Psoas muscle (tissue), 8 donors: ENCODE measurements around the gene CTAGE6. TPM values are rescaled to one million over a fixed set of nuclear protein-coding genes. Genes with fewer than 3 reads are reported as not detected.
"Not testable (repeated sequence)": the region's sequence is repeated elsewhere in the genome, so short reads cannot be mapped to it uniquely, and the experiment has no call there.

ENCODE experiments used
- ATAC-seq, 4 donors: fragments of 200-7000 bp; cut with Tn5 transposase; one replicate each; pipeline ENCODE4 v1.9.1; 2020; ENCODE audit warnings: moderate library complexity in 3 of 4, mild to moderate bottlenecking in 2 of 4
- DNase-seq, 2 donors: peaks; one replicate each; pipeline ENCODE4 v3.0.0-alpha.2; 2020
- H3K27ac ChIP-seq: fragments of 200-600 bp; one replicate; pipeline ENCODE4 v1.8.0; 2022
- H3K27me3 ChIP-seq, 3 donors: fragments of 200-600 bp in 1 of 3; one replicate each; pipeline versions ENCODE4 v1.6.1 to v1.8.0; 2013 to 2022; ENCODE audit warnings: low read length in 2 of 3, mild to moderate bottlenecking in 2 of 3, moderate library complexity in 1 of 3; ENCODE audit not compliant: insufficient read depth in 3 of 3
- H3K36me3 ChIP-seq, 2 donors: fragments of 200-600 bp in 1 of 2; one replicate each; pipeline versions ENCODE4 v1.6.1 to v1.8.0; 2013 to 2022; ENCODE audit warnings: low read depth in 1 of 2, mild to moderate bottlenecking in 1 of 2, moderate library complexity in 1 of 2; ENCODE audit not compliant: insufficient read depth in 1 of 2
- H3K4me1 ChIP-seq: fragments of 200-600 bp; one replicate; pipeline ENCODE4 v1.8.0; 2022
- H3K4me3 ChIP-seq: fragments of 200-600 bp; one replicate; pipeline ENCODE4 v1.8.0; 2022; ENCODE audit warnings: mild to moderate bottlenecking
- H3K9me3 ChIP-seq: fragments of 200-600 bp; one replicate; pipeline ENCODE4 v1.8.0; 2022
- WGBS, 3 donors: extraction: QIAGEN DNeasy Blood & Tissue Kit; methylation state at CpG; one replicate each; pipeline versions ENCODE4 v1.1.6 to v1.1.7; 2013; 5-methylcytosine and 5-hydroxymethylcytosine counted together
- intact Hi-C, 2 donors: fragments of 100-400 bp; cut with DNase I; formaldehyde crosslinking; loops; one replicate each; pipeline versions ENCODE4 v1.11.0 to v1.14.2; 2022
- long read RNA-seq, 2 donors: library from polyadenylated mRNA; unstranded; transcript quantifications; one replicate each; pipeline ENCODE4 v2.0.0, GENCODE V29; 2021
- polyA plus RNA-seq, 3 donors: library from polyadenylated mRNA; stranded (reverse); fragments of 200-250 nt; gene quantifications; one replicate each; pipeline ENCODE4 v1.2.3, GENCODE V29; 2013
- total RNA-seq, 4 donors: library from RNA; stranded (reverse); fragmentation: NEBNext Ultra II Directional in 2 of 4; extraction: Animal tissue kit (Norgen Biotek cat#: 25700) in 2 of 4; gene quantifications; one replicate each; pipeline versions ENCODE4 v1.2.1 to v1.2.4, GENCODE V29; 2021 to 2023
- donor health status: healthy with polysubstance abuse.
- donor health status: DM: no; HTN: no; CAD: no; lungs with moderate emphysema.
- donor health status: Bipolar disorder and iron deficiency.
- donor health status: healthy.
- donor health status: DM: yes; HTN: yes; CAD: no.
- donor health status: DM: no; HTN: no; CAD: no.
- donor health status: DM: no; HTN: no; CAD: no.
- donor health status: DM: yes; HTN: yes; CAD: no.

Gene CTAGE6, protein sequence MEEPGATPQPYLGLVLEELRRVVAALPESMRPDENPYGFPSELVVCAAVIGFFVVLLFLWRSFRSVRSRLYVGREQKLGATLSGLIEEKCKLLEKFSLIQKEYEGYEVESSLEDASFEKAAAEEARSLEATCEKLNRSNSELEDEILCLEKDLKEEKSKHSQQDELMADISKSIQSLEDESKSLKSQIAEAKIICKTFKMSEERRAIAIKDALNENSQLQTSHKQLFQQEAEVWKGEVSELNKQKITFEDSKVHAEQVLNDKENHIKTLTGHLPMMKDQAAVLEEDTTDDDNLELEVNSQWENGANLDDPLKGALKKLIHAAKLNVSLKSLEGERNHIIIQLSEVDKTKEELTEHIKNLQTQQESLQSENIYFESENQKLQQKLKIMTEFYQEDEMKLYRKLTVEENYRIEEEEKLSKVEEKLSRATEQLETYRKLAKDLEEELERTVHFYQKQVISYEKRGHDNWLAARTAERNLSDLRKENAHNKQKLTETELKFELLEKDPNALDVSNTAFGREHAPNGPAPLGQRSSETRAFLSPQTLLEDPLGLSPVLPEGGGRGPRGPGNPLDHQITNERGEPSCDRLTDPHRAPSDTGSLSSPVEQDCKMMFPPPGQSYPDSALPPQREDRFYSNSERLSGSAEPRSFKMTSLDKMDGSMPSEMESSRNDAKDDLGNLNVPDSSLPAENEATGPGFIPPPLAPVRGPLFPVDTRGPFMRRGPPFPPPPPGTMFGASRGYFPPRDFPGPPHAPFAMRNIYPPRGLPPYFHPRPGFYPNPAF
- total RNA-seq, result not detected
- polyA plus RNA-seq, result not detected
- long read RNA-seq, donor 1, result 0 reads
- long read RNA-seq, donor 2, result 0 reads

GRCh38 chr7:143757596-143757995, at the start of gene CTAGE6:
TSS of gene CTAGE6 (minus strand) at chr7:143757696. CDS start at chr7:143757658, 38 bp downstream.
- H3K36me3 ChIP-seq, H3K4me3 ChIP-seq, intact Hi-C loops, H3K27me3 ChIP-seq, H3K4me1 ChIP-seq, H3K27ac ChIP-seq, H3K9me3 ChIP-seq, DNase-seq, ATAC-seq: not testable (repeated sequence)
- no CpG with 5 or more reads among the region's 19 CpGs for WGBS, 3 donors

DNA sequence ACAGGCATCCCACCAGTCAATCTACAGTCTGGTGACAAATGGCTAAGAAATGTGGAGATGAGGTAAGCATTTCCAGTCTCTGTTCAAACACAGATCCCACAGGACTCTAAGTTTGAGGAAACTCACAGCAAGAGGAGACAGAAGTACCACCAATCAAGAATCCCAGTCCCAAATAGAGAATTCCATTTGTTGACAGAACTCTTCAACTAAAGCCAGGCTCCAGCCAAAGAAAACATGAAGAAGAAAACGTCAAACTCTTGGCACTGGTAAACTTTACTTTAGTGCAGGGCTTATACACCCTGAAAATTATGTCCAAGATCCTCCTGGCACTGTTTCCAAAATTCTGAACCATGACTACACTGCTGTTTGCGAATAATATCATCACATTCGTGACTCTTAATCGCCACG, 49.2 kb upstream of the CTAGE6 start:
- intact Hi-C loops, H3K36me3 ChIP-seq, H3K4me1 ChIP-seq, H3K4me3 ChIP-seq, H3K27ac ChIP-seq, DNase-seq, H3K27me3 ChIP-seq, H3K9me3 ChIP-seq: not testable (repeated sequence)
- ATAC-seq, result peak; percentile 51 to 82 (median 66)
- WGBS, 3 donors, result no CpG with 5 or more reads among the region's 5 CpGs

DNA sequence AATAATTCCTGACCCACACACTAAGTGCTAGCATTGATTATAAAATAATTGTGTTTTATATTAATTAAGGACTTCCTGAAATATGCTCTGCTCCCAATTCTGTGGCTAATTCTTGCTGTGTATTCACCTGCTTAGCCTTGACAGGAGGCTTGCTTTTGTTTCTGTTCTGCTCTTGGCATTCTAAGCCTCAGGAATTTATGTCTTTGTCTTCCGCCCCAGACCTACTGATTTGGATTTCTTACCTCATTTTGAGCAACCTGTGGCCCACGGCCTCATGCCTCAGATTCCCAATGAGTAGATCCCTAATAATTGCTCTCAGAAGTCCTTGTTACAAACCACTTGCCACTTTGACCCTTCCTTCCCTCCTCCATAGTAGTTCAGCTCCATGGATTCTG, 40.4 kb upstream of the CTAGE6 start:
- H3K9me3 ChIP-seq, H3K27me3 ChIP-seq, ATAC-seq, H3K27ac ChIP-seq, intact Hi-C loops, DNase-seq, H3K4me3 ChIP-seq, H3K4me1 ChIP-seq, H3K36me3 ChIP-seq: not testable (repeated sequence)
- 71 to 90% methylated on average over 1 of the region's 2 CpGs; no CpG with 5 or more reads in 1 of the 3 donors for WGBS, 3 donors

DNA sequence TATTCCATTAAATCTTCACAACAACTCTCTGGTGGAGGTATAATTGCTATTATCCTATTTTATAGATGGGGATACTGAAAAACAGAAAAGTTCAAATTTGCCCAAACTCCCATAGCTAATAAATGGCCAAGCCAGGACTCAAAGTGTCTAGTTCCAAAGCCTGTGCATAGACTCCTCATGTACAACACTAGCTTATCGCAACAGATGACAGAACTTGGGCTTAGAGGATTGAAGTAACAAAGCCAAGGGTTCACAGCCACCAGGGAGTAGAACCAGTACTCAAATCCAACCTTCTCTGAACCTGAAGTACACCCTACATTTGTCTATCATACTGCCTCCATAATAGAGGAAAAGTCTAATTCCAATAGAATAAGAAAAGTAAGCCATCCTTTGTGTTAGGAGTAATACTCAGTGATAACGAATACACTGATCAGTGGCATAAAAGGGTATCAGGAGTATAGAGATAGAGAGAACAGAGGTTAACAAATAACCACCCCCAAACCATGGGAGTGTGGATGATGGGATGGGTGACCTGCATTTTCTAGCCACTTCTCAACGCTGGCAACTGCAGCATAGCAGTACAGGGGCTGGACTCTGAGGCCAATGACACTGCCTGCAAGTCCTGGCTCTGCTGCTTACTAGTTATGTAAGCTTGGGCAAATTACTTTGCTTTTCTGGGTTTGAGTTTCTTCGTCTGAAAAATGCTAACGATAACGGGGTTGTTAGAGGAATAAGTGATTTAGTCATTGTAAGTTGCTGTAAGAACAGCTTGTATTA, 39.8 kb upstream of the CTAGE6 start:
- DNase-seq, result peak; percentile 12 to 53
- ATAC-seq, H3K4me3 ChIP-seq, H3K36me3 ChIP-seq, H3K4me1 ChIP-seq, H3K27ac ChIP-seq, H3K9me3 ChIP-seq, H3K27me3 ChIP-seq, intact Hi-C loops: not testable (repeated sequence)
- WGBS, 3 donors, result 45 to 62% (median 60%) methylated on average over 1 to 4 of the region's 6 CpGs

DNA sequence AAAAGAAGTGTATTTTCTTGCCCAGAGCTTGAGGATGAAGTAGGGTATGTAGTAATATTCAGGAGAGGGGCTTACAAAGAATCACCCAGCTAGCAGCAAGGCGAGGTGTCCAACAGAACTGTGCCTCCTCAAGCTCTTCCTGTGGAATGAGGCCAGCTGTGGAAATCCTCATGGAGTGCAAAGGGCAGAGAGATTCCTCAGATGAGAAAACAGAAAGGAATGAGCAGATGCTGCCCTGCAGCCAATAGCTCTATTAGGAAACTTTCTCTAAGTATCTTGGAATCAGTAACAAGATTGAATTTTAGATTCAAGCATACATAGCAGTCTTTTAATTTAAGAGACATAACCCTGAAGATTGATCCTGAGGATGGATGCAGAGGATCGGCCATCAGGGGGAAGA, 38.2 kb upstream of the CTAGE6 start:
- H3K4me3 ChIP-seq, ATAC-seq, H3K27me3 ChIP-seq, H3K9me3 ChIP-seq, H3K4me1 ChIP-seq, intact Hi-C loops, DNase-seq, H3K36me3 ChIP-seq, H3K27ac ChIP-seq: not testable (repeated sequence)
- WGBS, 3 donors, result no CpG with 5 or more reads among the region's 2 CpGs

GRCh38 chr7:143792633-143793032, 35.1 kb upstream of the CTAGE6 start:
- H3K4me1 ChIP-seq, ATAC-seq, H3K27ac ChIP-seq, H3K27me3 ChIP-seq, intact Hi-C loops, H3K9me3 ChIP-seq, H3K4me3 ChIP-seq, DNase-seq, H3K36me3 ChIP-seq: not testable (repeated sequence)
- WGBS, 3 donors, result 93 to 98% (median 97%) methylated on average over 2 of the region's 2 CpGs

GRCh38 chr7:143785415-143786182, 28.1 kb upstream of the CTAGE6 start:
- no CpG with 5 or more reads among the region's 7 CpGs for WGBS, 3 donors

GRCh38 chr7:143779591-143779990, 22.1 kb upstream of the CTAGE6 start:
- H3K9me3 ChIP-seq, intact Hi-C loops, H3K27ac ChIP-seq, ATAC-seq, DNase-seq, H3K27me3 ChIP-seq, H3K36me3 ChIP-seq, H3K4me1 ChIP-seq, H3K4me3 ChIP-seq: not testable (repeated sequence)
- WGBS, 3 donors, result 85 to 93% (median 90%) methylated on average over 2 of the region's 2 CpGs

More at GRCh38 chr7:143785415-143786182, 28.1 kb upstream of the CTAGE6 start:
- H3K27ac ChIP-seq, ATAC-seq, H3K4me1 ChIP-seq, DNase-seq, intact Hi-C loops, H3K9me3 ChIP-seq, H3K4me3 ChIP-seq, H3K27me3 ChIP-seq, H3K36me3 ChIP-seq: not testable (repeated sequence)

DNA sequence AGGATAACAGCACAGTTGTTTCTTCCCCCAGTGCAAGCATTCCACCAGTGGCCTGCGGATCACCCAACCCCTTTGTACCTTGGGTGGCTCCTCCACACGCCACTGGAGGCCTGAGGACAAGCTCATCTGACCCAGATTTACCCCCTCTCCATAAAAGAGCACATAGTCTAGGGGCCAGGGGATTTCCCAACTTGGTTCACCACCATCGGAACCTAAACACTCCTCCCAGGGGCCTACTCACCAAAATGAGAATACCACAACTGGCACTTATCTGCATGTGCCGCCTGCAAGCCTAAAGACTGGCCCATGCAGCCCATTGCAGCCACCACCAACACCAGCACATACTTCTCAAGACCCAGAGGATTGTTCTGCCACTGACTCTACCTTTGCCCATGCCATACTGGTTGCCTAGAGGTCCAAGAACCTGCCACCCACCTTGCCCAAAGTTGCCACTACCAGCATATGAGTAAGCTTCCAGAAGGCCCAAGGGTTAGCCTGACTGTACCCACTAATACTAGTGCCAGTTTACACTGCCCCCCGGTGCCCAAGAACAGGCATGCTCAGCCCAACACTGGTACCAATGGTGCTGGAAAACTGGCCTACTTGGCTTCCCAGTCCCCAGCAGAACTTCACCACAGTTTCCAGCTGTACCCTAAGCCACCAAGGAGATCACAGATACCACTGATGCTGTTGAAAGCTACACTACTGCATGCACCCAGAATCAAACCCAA, 15.4 kb upstream of the CTAGE6 start:
- not testable (repeated sequence) for ATAC-seq, DNase-seq

GRCh38 chr7:143767531-143767930, 10.0 kb upstream of the CTAGE6 start:
- H3K9me3 ChIP-seq, DNase-seq, H3K27ac ChIP-seq, ATAC-seq, H3K36me3 ChIP-seq, H3K4me1 ChIP-seq, H3K27me3 ChIP-seq, intact Hi-C loops, H3K4me3 ChIP-seq: not testable (repeated sequence)
- 73 to 92% (median 82%) methylated on average over 2 of the region's 2 CpGs for WGBS, 3 donors

More for the DNA sequence above, 15.4 kb upstream of the CTAGE6 start:
- H3K36me3 ChIP-seq, H3K27ac ChIP-seq, H3K27me3 ChIP-seq, intact Hi-C loops, H3K4me3 ChIP-seq, H3K9me3 ChIP-seq, H3K4me1 ChIP-seq: not testable (repeated sequence)
- 94 to 100% (median 100%) methylated on average over 1 of the region's 5 CpGs for WGBS, 3 donors
